H1 (cell line): ENCODE measurements around the gene MYO1F. TPM values are rescaled to one million over a fixed set of nuclear protein-coding genes. Genes with fewer than 3 reads are reported as not detected.

Experiments used
- CTCF ChIA-PET: fragments of 300-600 bp; sonication (Branson Sonifier 250); formaldehyde crosslinking; loops from one replicate; lab custom pipeline; 2021; ENCODE audit not compliant: partially characterized antibody; lab: Charles Lee
- POLR2A ChIA-PET: fragments of 300-600 bp; sonication (Branson Sonifier 250); formaldehyde crosslinking; loops from one replicate; lab custom pipeline; 2021; ENCODE audit warnings: inconsistent platforms; ENCODE audit not compliant: partially characterized antibody; lab: Charles Lee
- DNase-seq, 2 experiments: peaks; one replicate each; pipeline versions ENCODE4 v3.0.0 to v3.0.0-alpha.2; 2010 to 2022; ENCODE audit warnings: low spot score in 2 of 2, low read depth in 1 of 2, mixed read lengths in 1 of 2
- FAIRE-seq: peaks from 2 replicates; lab custom pipeline; 2011; peaks lifted over from hg19 to GRCh38; lab: Jason Lieb, UNC
- H2AFZ ChIP-seq: 2 replicates; pipeline ENCODE4 v1.8.1; 2012; ENCODE audit warnings: low read length, inconsistent platforms
- H2AK5ac ChIP-seq: 2 replicates; pipeline ENCODE4 v1.6.1; 2013; ENCODE audit warnings: low read depth, low read length
- H2BK120ac ChIP-seq: replicated peaks from 2 replicates; pipeline ENCODE3; 2013; ENCODE audit warnings: low read depth, low read length, inconsistent platforms
- H2BK12ac ChIP-seq: 2 replicates; pipeline ENCODE4 v1.6.1; 2013; ENCODE audit warnings: low read depth, low read length
- H2BK15ac ChIP-seq: 2 replicates; pipeline ENCODE4 v1.6.1; 2013; ENCODE audit warnings: low read length
- H2BK20ac ChIP-seq: 2 replicates; pipeline ENCODE4 v1.6.1; 2013; ENCODE audit warnings: low read length
- H2BK5ac ChIP-seq: 2 replicates; pipeline ENCODE4 v1.6.1; 2013; ENCODE audit warnings: low read depth, low read length
- H3K14ac ChIP-seq: 2 replicates; pipeline ENCODE4 v1.6.1; 2013; ENCODE audit warnings: inconsistent platforms; ENCODE audit not compliant: insufficient read length
- H3K18ac ChIP-seq: 2 replicates; pipeline ENCODE4 v1.6.1; 2013; ENCODE audit warnings: low read length; ENCODE audit errors: extremely low read depth
- H3K23ac ChIP-seq: 2 replicates; pipeline ENCODE4 v1.6.1; 2013; ENCODE audit warnings: inconsistent platforms; ENCODE audit not compliant: insufficient read length
- H3K23me2 ChIP-seq: 2 replicates; pipeline ENCODE4 v1.6.1; 2013; ENCODE audit warnings: low read depth, low read length
- H3K27ac ChIP-seq: 2 replicates; pipeline ENCODE4 v1.6.1; 2011; ENCODE audit warnings: low read depth, low read length, inconsistent platforms
- H3K27me3 ChIP-seq, 4 experiments: replicated peaks in 1 of 4; 1 replicate in 1 of 4; 2 replicates in 3 of 4; pipeline versions ENCODE4 v1.6.1 to v1.8.1; 2011 to 2013; ENCODE audit warnings: low read length in 3 of 4, mild to moderate bottlenecking in 3 of 4, inconsistent platforms in 2 of 4, mixed read lengths in 2 of 4, moderate library complexity in 1 of 4; ENCODE audit not compliant: control insufficient read depth in 3 of 4, insufficient read depth in 3 of 4; ENCODE audit errors: extremely low read depth in 1 of 4
- H3K36me3 ChIP-seq, 4 experiments: 2 replicates each; pipeline versions ENCODE4 v1.6.1 to v1.8.1; 2011 to 2013; ENCODE audit warnings: mild to moderate bottlenecking in 4 of 4, low read length in 3 of 4, moderate library complexity in 2 of 4, control low read depth in 1 of 4, inconsistent platforms in 1 of 4; ENCODE audit not compliant: insufficient read depth in 4 of 4, control insufficient read depth in 2 of 4
- H3K4ac ChIP-seq: replicated peaks from 2 replicates; pipeline ENCODE3; 2013; ENCODE audit warnings: low read length, low read depth, mixed read lengths, inconsistent platforms; ENCODE audit not compliant: insufficient read length
- H3K4me1 ChIP-seq, 4 experiments: replicated peaks in 1 of 4; 1 replicate in 1 of 4; 2 replicates in 3 of 4; pipeline versions ENCODE4 v1.6.1 to v1.8.1; 2011 to 2013; ENCODE audit warnings: low read length in 3 of 4, inconsistent platforms in 2 of 4, mixed read lengths in 1 of 4; ENCODE audit not compliant: insufficient read depth in 4 of 4, control insufficient read depth in 3 of 4
- H3K4me2 ChIP-seq, 2 experiments: 2 replicates each; pipeline versions ENCODE4 v1.6.1 to v1.8.1; 2011 to 2013; ENCODE audit warnings: low read depth in 2 of 2, low read length in 2 of 2, control low read depth in 1 of 2, inconsistent platforms in 1 of 2, mild to moderate bottlenecking in 1 of 2; ENCODE audit not compliant: insufficient read depth in 1 of 2
- H3K4me3 ChIP-seq, 4 experiments: fragments of 200-600, 300-600 bp in 1 of 4; sonication (generic), shearing (Covaris generic), sonication (Bioruptor Twin) in 1 of 4; 2 replicates each; pipeline versions ENCODE4 v1.5.1 to v1.8.1; 2011 to 2016; ENCODE audit warnings: low read length in 4 of 4, low read depth in 3 of 4, control low read depth in 2 of 4, inconsistent platforms in 2 of 4, mild to moderate bottlenecking in 2 of 4, mixed read lengths in 1 of 4, moderate library complexity in 1 of 4; ENCODE audit not compliant: insufficient read depth in 2 of 4; ENCODE audit errors: extremely low read depth in 1 of 4
- H3K56ac ChIP-seq: replicated peaks from 2 replicates; pipeline ENCODE3; 2013; ENCODE audit warnings: low read depth, mild to moderate bottlenecking, mixed read lengths, low read length, inconsistent platforms; ENCODE audit not compliant: insufficient read length
- H3K79me1 ChIP-seq: 2 replicates; pipeline ENCODE4 v1.6.1; 2013; ENCODE audit warnings: low read depth, low read length, control low read depth
- H3K79me2 ChIP-seq, 2 experiments: 2 replicates each; pipeline versions ENCODE4 v1.6.1 to v1.8.1; 2012 to 2013; ENCODE audit warnings: low read length in 2 of 2, mild to moderate bottlenecking in 2 of 2, inconsistent platforms in 1 of 2; ENCODE audit not compliant: insufficient read depth in 2 of 2, control insufficient read depth in 1 of 2
- H3K9ac ChIP-seq, 4 experiments: replicated peaks in 1 of 4; 1 replicate in 1 of 4; 2 replicates in 3 of 4; pipeline versions ENCODE4 v1.6.1 to v1.8.1; 2011 to 2013; ENCODE audit warnings: low read depth in 3 of 4, low read length in 3 of 4, control low read depth in 2 of 4, mild to moderate bottlenecking in 2 of 4, moderate library complexity in 2 of 4, inconsistent platforms in 1 of 4; ENCODE audit errors: extremely low read depth in 1 of 4
- H3K9me3 ChIP-seq, 2 experiments: 2 replicates each; pipeline versions ENCODE4 v1.6.1 to v1.8.1; 2012 to 2013; ENCODE audit warnings: mild to moderate bottlenecking in 2 of 2, moderate library complexity in 2 of 2, control low read depth in 1 of 2, inconsistent platforms in 1 of 2, low read depth in 1 of 2, low read length in 1 of 2, mixed read lengths in 1 of 2; ENCODE audit not compliant: insufficient read depth in 2 of 2
- H4K20me1 ChIP-seq, 2 experiments: replicated peaks in 1 of 2; 2 replicates each; pipeline versions ENCODE3 to v1.8.1; 2011 to 2013; ENCODE audit warnings: inconsistent platforms in 2 of 2, low read length in 2 of 2, mild to moderate bottlenecking in 1 of 2; ENCODE audit not compliant: insufficient read depth in 2 of 2, control insufficient read depth in 1 of 2
- H4K5ac ChIP-seq: 2 replicates; pipeline ENCODE4 v1.6.1; 2013; ENCODE audit warnings: low read length, low read depth, mixed read lengths, inconsistent platforms; ENCODE audit not compliant: insufficient read length
- H4K8ac ChIP-seq: 2 replicates; pipeline ENCODE4 v1.8.0; 2013; ENCODE audit warnings: mild to moderate bottlenecking, moderate library complexity, low read length, inconsistent platforms; ENCODE audit not compliant: insufficient read depth; ENCODE audit errors: extremely low read depth
- H4K91ac ChIP-seq: replicated peaks from 2 replicates; pipeline ENCODE3; 2013; ENCODE audit warnings: low read length, mixed read lengths, inconsistent platforms; ENCODE audit not compliant: insufficient read length
- FOSL1 ChIP-seq: IDR thresholded peaks from 2 replicates; pipeline ENCODE4 v1.6.1; 2011; ENCODE audit warnings: mild to moderate bottlenecking, low read depth, low read length, moderate library complexity; ENCODE audit not compliant: insufficient read depth
- POLR2A ChIP-seq, 2 experiments: IDR thresholded peaks; 1 replicate in 1 of 2; 2 replicates in 1 of 2; pipeline ENCODE4 v1.6.1; 2011; ENCODE audit warnings: low read depth in 2 of 2, low read length in 2 of 2, mild to moderate bottlenecking in 2 of 2; ENCODE audit errors: control extremely low read depth in 1 of 2
- RXRA ChIP-seq: IDR thresholded peaks from 2 replicates; pipeline ENCODE4 v1.6.1; 2011; ENCODE audit warnings: low read depth, mild to moderate bottlenecking, low read length, moderate library complexity; ENCODE audit not compliant: insufficient read depth
- WGBS, 2 experiments: shearing (Covaris generic) in 1 of 2; methylation state at CpG; one replicate each; pipeline versions ENCODE4 v1.1.6 to v1.1.7; 2013 to 2015; ENCODE audit warnings: low lambda C conversion rate in 2 of 2, mixed read lengths in 2 of 2, inconsistent platforms in 1 of 2, low coverage in 1 of 2, missing lambda C conversion rate in 1 of 2; ENCODE audit not compliant: insufficient replicate concordance in 2 of 2, insufficient coverage in 1 of 2, insufficient read length in 1 of 2; ENCODE audit errors: extremely low coverage in 1 of 2, missing lambda C conversion rate in 1 of 2; 5-methylcytosine and 5-hydroxymethylcytosine counted together
- polyA plus RNA-seq, 7 experiments: library from polyadenylated mRNA; depleted of rRNA in 3 of 7; stranded (reverse) in 5 of 7; unstranded in 2 of 7; fragments of >200 nt in 5 of 7; fragments of 200-250 nt in 2 of 7; gene quantifications; 1 replicate in 5 of 7; 2 replicates in 1 of 7; 4 replicates in 1 of 7; pipeline versions ENCODE4 v1.2.1 to v1.2.3, GENCODE V29; 2011 to 2013; ENCODE audit warnings: missing spikeins in 2 of 7, mixed read lengths in 2 of 7
- total RNA-seq: library from RNA; stranded (reverse); fragmentation: NEBNext Ultra II Directional; extraction: Animal tissue kit (Norgen Biotek cat#: 25700); gene quantifications from 2 replicates; pipeline ENCODE4 v1.2.1, GENCODE V29; 2021

The MYO1F gene
- total and polyA plus RNA-seq, 2 of the 8 experiments (the other 6 are each of a cell fraction or from before 2014, with no cell fraction given) = 1.4 to 4.6 TPM

GRCh38 chr19:8537099-8537498 lies 40.1 kb downstream of the MYO1F start:
- Histone ChIP-seq H2AFZ (no peak overlapping the region), H3K4me3 (no peak overlapping the region), H2AK5ac (no peak overlapping the region), H3K4me2 (no peak overlapping the region), H4K5ac (no peak overlapping the region), H3K27me3 (no peaks in the 10 kb centered on the region), H3K23ac (no peak overlapping the region), H3K4me1 (0 out of 7 replicates have a peak, but pooled peaks cover 0 to 3% (median 0%) of the 10 kb centered on the region in 4 experiments), H4K91ac (no peak overlapping the region), H2BK12ac (no peak overlapping the region), H3K4ac (no peak overlapping the region), H4K20me1 (peaks cover 0 to 2% of the 10 kb centered on the region in 2 experiments), H3K23me2 (no peaks in the 10 kb centered on the region), H3K79me2 (no peaks in the 10 kb centered on the region), H3K18ac (no peak overlapping the region), H3K9ac (no peak overlapping the region), H2BK5ac (no peak overlapping the region), H2BK20ac (no peak overlapping the region), H3K14ac (no peak overlapping the region), H2BK120ac (no peak overlapping the region), H3K36me3 (0 out of 8 replicates have a peak, but pooled peaks cover 0 to 3% (median 0%) of the 10 kb centered on the region in 4 experiments), H3K27ac (no peak overlapping the region), H3K79me1 (no peaks in the 10 kb centered on the region), H4K8ac (no peak overlapping the region), H3K9me3 (no peaks in the 10 kb centered on the region), H2BK15ac (no peak overlapping the region), H3K56ac (no peak overlapping the region)
- FAIRE-seq (no peak), DNase-seq (no peak)
- ChIA-PET CTCF (interaction anchor here (0.7 to 1.2 kb wide), 3 partner anchors 13 to 1406 kb away, joined by 3 to 9 read pairs (median 4); no protein-coding TSS in a partner anchor), POLR2A (interaction anchor here (1.1 to 1.3 kb wide), 2 partner anchors 11 to 22 kb away, joined by 3 to 4 read pairs; no protein-coding TSS in a partner anchor)
- 100% methylated on average over 3 of the region's 3 CpGs; no CpG with 5 or more reads in 1 of the 2 experiments for WGBS, 2 experiments
- TF ChIP-seq FOSL1 = no peak
- TF ChIP-seq POLR2A (IDR thresholded peaks at IDR 0.05; ENCODE audit: control extremely low read depth in 1 of 2, low read depth in 2 of 2, low read length in 2 of 2) = no peak
- TF ChIP-seq RXRA = no peak
